WI38 (cell line): ENCODE results near the gene HDAC4.

Experiments
- H3K4me3 ChIP-seq: 2 replicates; pipeline ENCODE4 v1.5.1; 2011; ENCODE audit warnings: low read depth, mild to moderate bottlenecking, control low read depth, low read length
- CTCF ChIP-seq: IDR thresholded peaks from 2 replicates; pipeline ENCODE4 v1.5.1; 2012; ENCODE audit warnings: low read depth, mild to moderate bottlenecking, control low read depth, low read length

Gene HDAC4

GRCh38 chr2:239246723-239247122 lies 154.1 kb downstream of the HDAC4 start:
- no peak for TF ChIP-seq CTCF
- no peak overlapping the region for H3K4me3 ChIP-seq

DNA sequence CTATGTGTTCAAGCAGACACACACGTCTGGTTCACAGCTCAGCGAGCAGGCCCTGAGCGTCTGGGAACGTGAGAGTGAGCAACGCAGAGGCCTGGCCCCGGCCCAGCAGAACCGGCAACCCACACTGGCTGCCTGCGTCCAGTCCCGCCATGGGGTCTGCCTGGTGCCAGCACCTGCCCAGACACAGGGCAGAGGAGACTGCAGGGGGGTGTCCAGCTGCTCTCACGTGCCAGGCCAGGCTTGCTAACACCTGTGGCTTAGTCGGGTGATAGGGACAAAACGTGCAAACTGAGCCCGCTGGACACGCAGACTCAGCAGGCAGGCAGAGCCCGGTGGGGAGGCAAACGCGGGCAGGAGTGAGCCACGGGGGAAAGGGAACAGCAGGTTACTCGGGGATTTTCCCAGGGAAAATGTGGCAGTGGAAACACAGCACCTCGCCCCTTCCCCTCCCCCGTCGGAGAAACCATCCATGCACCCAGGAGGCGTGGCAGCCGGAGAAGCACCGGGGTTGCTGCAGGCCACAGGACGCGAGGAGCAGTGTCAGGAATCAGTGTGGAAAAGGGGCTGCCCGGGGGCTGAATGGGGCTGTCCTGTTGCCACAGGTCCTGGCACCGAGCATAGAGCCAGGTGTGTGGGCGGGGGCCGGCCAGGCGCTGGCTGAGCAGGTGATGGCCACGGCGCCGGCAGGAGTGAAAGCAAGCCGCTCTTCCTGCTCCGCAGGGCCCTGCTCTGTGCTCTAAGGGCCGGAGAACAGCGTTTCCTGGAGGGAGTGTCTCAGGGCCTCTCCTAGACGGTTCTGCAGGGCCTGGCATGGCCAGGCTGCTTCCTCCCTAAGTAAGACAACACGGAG lies 154.7 kb downstream of the HDAC4 start:
- no peak overlapping the region for H3K4me3 ChIP-seq
- TF ChIP-seq CTCF, result no peak

DNA sequence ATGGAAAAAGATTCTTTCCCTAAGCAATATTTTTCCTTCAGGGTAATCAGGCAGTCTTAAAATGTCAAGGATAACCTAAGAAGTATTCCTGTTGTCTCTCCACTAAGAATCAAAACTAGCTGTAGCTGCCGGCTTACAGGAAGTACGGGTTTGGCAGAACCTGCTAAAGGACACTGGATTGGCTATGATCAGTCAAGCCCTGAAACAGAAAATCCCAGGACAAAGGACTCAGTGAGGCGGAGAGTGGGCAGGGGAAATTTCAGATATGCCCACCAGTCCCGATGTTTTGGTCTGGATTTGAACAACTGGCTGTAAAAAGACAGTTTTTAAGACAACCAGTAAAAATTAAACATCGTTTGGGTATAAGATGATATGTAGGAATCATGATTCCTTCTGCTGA lies 155.7 kb downstream of the HDAC4 start:
- TF ChIP-seq CTCF, result no peak
- no peak overlapping the region for H3K4me3 ChIP-seq

- H3K4me3 ChIP-seq, result no peak overlapping the region
- no peak for TF ChIP-seq CTCF
Observed at GRCh38 chr2:239244625-239245024, 156.2 kb downstream of the HDAC4 start.

- H3K4me3 ChIP-seq, result no peak overlapping the region
- TF ChIP-seq CTCF, result no peak
Observed at GRCh38 chr2:239241431-239241960, 159.3 kb downstream of the HDAC4 start.

- no peak overlapping the region for H3K4me3 ChIP-seq
- TF ChIP-seq CTCF, result no peak
Observed at GRCh38 chr2:239240414-239240881, 160.4 kb downstream of the HDAC4 start.
